ENCODE measurements around the gene CDH4. TPM values are rescaled to one million over a fixed set of nuclear protein-coding genes. Genes with fewer than 3 reads are reported as not detected.

The CDH4 gene
- total and polyA plus RNA-seq, 2 donors (not counting 3 experiments of a cell fraction or from before 2014, with no cell fraction given), result 0.17 to 0.51 TPM

- H3K9me1 ChIP-seq (replicated peaks; ENCODE audit: control insufficient read depth, extremely low read depth, insufficient read depth, low read length), result no peaks in the 10 kb centered on the region
- no peak overlapping the region for H3K4me3 ChIP-seq (replicated peaks in 1 of 3; ENCODE audit: insufficient read depth in 1 of 3, low read depth in 1 of 3, low read length in 3 of 3)
- no TSS peak for BruUV-seq (replicated peaks)
- H3K4me1 ChIP-seq (ENCODE audit: control insufficient read depth, extremely low read depth, insufficient read depth, low read length), result no peaks in the 10 kb centered on the region
- intact Hi-C loops (cut with micrococcal nuclease) (no loop called here), dilution Hi-C loops (cut with MboI; ENCODE audit: extremely low pct_ligation_motif_present, low sequenced_read_pairs) (no loop called here)
- no peak overlapping the region for H3K4me2 ChIP-seq (ENCODE audit: insufficient read depth, low read length)
- FAIRE-seq (no peak), DNase-seq (ENCODE audit: low read depth, low spot score) (no peak)
- H3K79me2 ChIP-seq (ENCODE audit: control insufficient read depth, insufficient read depth, low read length), result no peaks in the 10 kb centered on the region
- POLR2A ChIA-PET, result no interaction called here
- no peak overlapping the region for H2AFZ ChIP-seq (ENCODE audit: low read depth, low read length)
- TF ChIP-seq POLR2A (IDR thresholded peaks at IDR 0.05; ENCODE audit: low read depth, low read length) (no peak), MYC (IDR thresholded peaks at IDR 0.05; ENCODE audit: low read depth, low read length) (no peak), POLR2AphosphoS5 (IDR thresholded peaks at IDR 0.05; ENCODE audit: insufficient read depth, low read depth, low read length) (no peak), GATA2 (IDR thresholded peaks at IDR 0.05; ENCODE audit: insufficient read depth, insufficient read length, low read depth, low read length) (no peak), FOS (IDR thresholded peaks at IDR 0.05; ENCODE audit: borderline replicate concordance, insufficient read depth, low read length) (no peak), EZH2 (IDR thresholded peaks at IDR 0.05; ENCODE audit: borderline replicate concordance, low read depth, low read length, severe bottlenecking) (no peak), MAX (IDR thresholded peaks at IDR 0.05; ENCODE audit: insufficient read depth, insufficient read length) (no peak), JUN (IDR thresholded peaks at IDR 0.05; ENCODE audit: borderline replicate concordance, insufficient read depth, insufficient read length, low read depth) (no peak), CTCF (IDR thresholded peaks at IDR 0.05; ENCODE audit: extremely low read depth in 1 of 2, insufficient read depth in 1 of 2, low read depth in 1 of 2, low read length in 2 of 2) (no peak)
- H3K27me3 ChIP-seq (ENCODE audit: control insufficient read depth in 2 of 2, insufficient read depth in 2 of 2, low read length in 2 of 2), result no peaks in the 10 kb centered on the region
- peaks cover 9% of the 10 kb centered on the region for H3K9me3 ChIP-seq (replicated peaks; ENCODE audit: control insufficient read depth, insufficient read depth, low read length)
- H3K36me3 ChIP-seq (ENCODE audit: control insufficient read depth in 2 of 2, extremely low read depth in 1 of 2, insufficient read depth in 2 of 2, low read length in 2 of 2), result no peaks in the 10 kb centered on the region
- H3K9ac ChIP-seq (replicated peaks; ENCODE audit: extremely low read depth, insufficient read depth, low read length), result no peak overlapping the region
- CTCF ChIA-PET, result no interaction called here
- no peaks in the 10 kb centered on the region for H4K20me1 ChIP-seq (replicated peaks; ENCODE audit: control insufficient read depth, extremely low read depth, insufficient read depth, low read length)
- no peak overlapping the region for H3K27ac ChIP-seq (ENCODE audit: insufficient read depth, low read depth, low read length)
Measured at GRCh38 chr20:61590236-61590635, 338.2 kb downstream of the CDH4 start.

Measured in endothelial cell of umbilical vein (primary cell).